Effector memory CD4-positive, alpha-beta T cell (primary cell): ENCODE measurements around the gene WWP2.

ENCODE experiments used
- DNase-seq, 3 donors: peaks; one replicate each; pipeline ENCODE4 v3.0.0-alpha.2; 2020
- H3K27ac ChIP-seq: 2 replicates; pipeline ENCODE4 v1.7.0; 2013; ENCODE audit warnings: mild to moderate bottlenecking, low read length, moderate library complexity; ENCODE audit not compliant: insufficient read depth, poor library complexity, severe bottlenecking
- H3K27me3 ChIP-seq: replicated peaks from 2 replicates; pipeline ENCODE4 v1.7.0; 2013; ENCODE audit warnings: mild to moderate bottlenecking, low read length; ENCODE audit not compliant: insufficient read depth, control insufficient read depth, poor library complexity, severe bottlenecking
- H3K36me3 ChIP-seq: 2 replicates; pipeline ENCODE4 v1.7.0; 2013; ENCODE audit warnings: mild to moderate bottlenecking, low read length, moderate library complexity; ENCODE audit not compliant: control insufficient read depth, insufficient read depth
- H3K4me1 ChIP-seq: 2 replicates; pipeline ENCODE4 v1.7.0; 2013; ENCODE audit warnings: low read length, mild to moderate bottlenecking; ENCODE audit not compliant: control insufficient read depth, insufficient read depth, poor library complexity, severe bottlenecking
- H3K4me3 ChIP-seq: 2 replicates; pipeline ENCODE4 v1.7.0; 2013; ENCODE audit warnings: low read length, low read depth, mild to moderate bottlenecking; ENCODE audit not compliant: insufficient read depth, poor library complexity, severe bottlenecking
- H3K9me3 ChIP-seq: 2 replicates; pipeline ENCODE4 v1.7.0; 2013; ENCODE audit warnings: mild to moderate bottlenecking, low read length, moderate library complexity; ENCODE audit not compliant: control insufficient read depth

The WWP2 gene

GRCh38 chr16:69865701-69866100, 103.6 kb downstream of the WWP2 start:
- Histone ChIP-seq H3K27ac (no peak overlapping the region), H3K27me3 (no peaks in the 10 kb centered on the region), H3K36me3 (peaks cover 19% of the 10 kb centered on the region), H3K9me3 (no peaks in the 10 kb centered on the region), H3K4me1 (no peaks in the 10 kb centered on the region), H3K4me3 (no peak overlapping the region)
- no peak for DNase-seq

GRCh38 chr16:69867784-69868560, 105.8 kb downstream of the WWP2 start:
- H3K9me3 ChIP-seq, result no peaks in the 10 kb centered on the region
- no peak overlapping the region for H3K27ac ChIP-seq
- no peak for DNase-seq
- H3K36me3 ChIP-seq, result peaks cover 24% of the 10 kb centered on the region
- H3K27me3 ChIP-seq, result no peaks in the 10 kb centered on the region
- H3K4me3 ChIP-seq, result no peak overlapping the region
- no peaks in the 10 kb centered on the region for H3K4me1 ChIP-seq

- H3K36me3 ChIP-seq, result peaks cover 40% of the 10 kb centered on the region
- no peak for DNase-seq
- H3K27ac ChIP-seq, result no peak overlapping the region
- H3K4me1 ChIP-seq, result no peaks in the 10 kb centered on the region
- H3K9me3 ChIP-seq, result no peaks in the 10 kb centered on the region
- H3K27me3 ChIP-seq, result no peaks in the 10 kb centered on the region
- no peak overlapping the region for H3K4me3 ChIP-seq
Observed at GRCh38 chr16:69870761-69871160, 108.6 kb downstream of the WWP2 start.

GRCh38 chr16:69871708-69872107, 109.6 kb downstream of the WWP2 start:
- H3K4me3 ChIP-seq, result no peak overlapping the region
- no peaks in the 10 kb centered on the region for H3K9me3 ChIP-seq
- H3K4me1 ChIP-seq, result no peaks in the 10 kb centered on the region
- H3K36me3 ChIP-seq, result peaks cover 46% of the 10 kb centered on the region
- no peak overlapping the region for H3K27ac ChIP-seq
- H3K27me3 ChIP-seq, result no peaks in the 10 kb centered on the region
- no peak for DNase-seq

GRCh38 chr16:69872888-69873287, 110.8 kb downstream of the WWP2 start:
- H3K36me3 ChIP-seq, result peaks cover 49% of the 10 kb centered on the region
- no peak overlapping the region for H3K4me3 ChIP-seq
- H3K27me3 ChIP-seq, result no peaks in the 10 kb centered on the region
- no peaks in the 10 kb centered on the region for H3K4me1 ChIP-seq
- H3K9me3 ChIP-seq, result no peaks in the 10 kb centered on the region
- no peak for DNase-seq
- no peak overlapping the region for H3K27ac ChIP-seq

- Histone ChIP-seq H3K4me3 (no peak overlapping the region), H3K27me3 (no peaks in the 10 kb centered on the region), H3K27ac (no peak overlapping the region), H3K36me3 (peaks cover 45% of the 10 kb centered on the region), H3K9me3 (no peaks in the 10 kb centered on the region), H3K4me1 (no peaks in the 10 kb centered on the region)
- DNase-seq, result no peak
Observed at GRCh38 chr16:69873783-69874182, 111.7 kb downstream of the WWP2 start.

- DNase-seq, result no peak
- Histone ChIP-seq H3K4me1 (no peaks in the 10 kb centered on the region), H3K27me3 (no peaks in the 10 kb centered on the region), H3K4me3 (no peak overlapping the region), H3K36me3 (peaks cover 45% of the 10 kb centered on the region), H3K27ac (no peak overlapping the region), H3K9me3 (no peaks in the 10 kb centered on the region)
Observed at GRCh38 chr16:69874271-69874670, 112.1 kb downstream of the WWP2 start.

GRCh38 chr16:69880640-69881133, 118.6 kb downstream of the WWP2 start:
- Histone ChIP-seq H3K27me3 (no peaks in the 10 kb centered on the region), H3K4me3 (no peak overlapping the region), H3K9me3 (no peaks in the 10 kb centered on the region), H3K36me3 (peaks cover 18% of the 10 kb centered on the region), H3K27ac (no peak overlapping the region), H3K4me1 (no peaks in the 10 kb centered on the region)
- no peak for DNase-seq

- H3K4me1 ChIP-seq, result no peaks in the 10 kb centered on the region
- no peak overlapping the region for H3K27ac ChIP-seq
- H3K27me3 ChIP-seq, result no peaks in the 10 kb centered on the region
- H3K9me3 ChIP-seq, result no peaks in the 10 kb centered on the region
- H3K4me3 ChIP-seq, result no peak overlapping the region
- DNase-seq, result no peak
- peaks cover 18% of the 10 kb centered on the region for H3K36me3 ChIP-seq
Observed at GRCh38 chr16:69881141-69881540, 119.0 kb downstream of the WWP2 start.

GRCh38 chr16:69883744-69884143, 121.6 kb downstream of the WWP2 start:
- H3K9me3 ChIP-seq, result no peaks in the 10 kb centered on the region
- no peak overlapping the region for H3K4me3 ChIP-seq
- no peaks in the 10 kb centered on the region for H3K4me1 ChIP-seq
- DNase-seq, result no peak
- peaks cover 7% of the 10 kb centered on the region for H3K36me3 ChIP-seq
- no peaks in the 10 kb centered on the region for H3K27me3 ChIP-seq
- H3K27ac ChIP-seq, result no peak overlapping the region
